ENCODE results near the gene GRK1.
"Not testable (repeated sequence)": the region's sequence is repeated elsewhere in the genome, so short reads cannot be mapped to it uniquely, and the experiment has no call there.

Gene GRK1

GRCh38 chr13:113666951-113667701 lies at the start of gene GRK1:
GRK1 (plus strand) TSS chr13:113667219; CDS start chr13:113667387, 168 bp downstream.
- no peak for DNase-seq (ENCODE audit: low read depth)

GRCh38 chr13:113617961-113618360 lies 49.1 kb upstream of the GRK1 start:
- no peak for DNase-seq (ENCODE audit: low read depth)

- DNase-seq (ENCODE audit: low read depth): no peak
These were observed 48.6 kb upstream of the GRK1 start for GRCh38 chr13:113618455-113618854.

- DNase-seq (ENCODE audit: low read depth): no peak
These were observed 46.8 kb upstream of the GRK1 start for GRCh38 chr13:113620036-113620796.

GRCh38 chr13:113621046-113621445 lies 46.0 kb upstream of the GRK1 start:
- no peak for DNase-seq (ENCODE audit: low read depth)

GRCh38 chr13:113621498-113621897 lies 45.5 kb upstream of the GRK1 start:
- not testable (repeated sequence) for DNase-seq (ENCODE audit: low read depth)

GRCh38 chr13:113621986-113622550 lies 45.0 kb upstream of the GRK1 start:
- not testable (repeated sequence) for DNase-seq (ENCODE audit: low read depth)

GRCh38 chr13:113622791-113623490 lies 44.1 kb upstream of the GRK1 start:
- no peak for DNase-seq (ENCODE audit: low read depth)

- no peak for DNase-seq (ENCODE audit: low read depth)
These were observed 43.4 kb upstream of the GRK1 start for GRCh38 chr13:113623491-113624234.

GRCh38 chr13:113624235-113624587 lies 42.8 kb upstream of the GRK1 start:
- DNase-seq (ENCODE audit: low read depth): no peak

GRCh38 chr13:113624640-113625304 lies 42.2 kb upstream of the GRK1 start:
- not testable (repeated sequence) for DNase-seq (ENCODE audit: low read depth)

- no peak for DNase-seq (ENCODE audit: low read depth)
These were observed 40.9 kb upstream of the GRK1 start for GRCh38 chr13:113625965-113626721.

GRCh38 chr13:113627136-113627535 lies 39.9 kb upstream of the GRK1 start:
- no peak for DNase-seq (ENCODE audit: low read depth)

GRCh38 chr13:113628291-113629270 lies 38.4 kb upstream of the GRK1 start:
- no peak for DNase-seq (ENCODE audit: low read depth)

GRCh38 chr13:113629866-113630265 lies 37.2 kb upstream of the GRK1 start:
- DNase-seq (ENCODE audit: low read depth): no peak

GRCh38 chr13:113630296-113630695 lies 36.7 kb upstream of the GRK1 start:
- no peak for DNase-seq (ENCODE audit: low read depth)

GRCh38 chr13:113630804-113631203 lies 36.2 kb upstream of the GRK1 start:
- no peak for DNase-seq (ENCODE audit: low read depth)

- no peak for DNase-seq (ENCODE audit: low read depth)
These were observed 35.5 kb upstream of the GRK1 start for GRCh38 chr13:113631341-113632095.

All from stimulated activated CD8-positive, alpha-beta memory T cell treated with anti-CD3 and anti-CD28 coated beads, Interleukin-15, amount 100 ng/mL, for 24 hours (primary cell).